GM18907 (cell line): Measurements from ENCODE around the gene LRRC8A.
A peak's percentile ranks its signal among the peaks of the same experiment; 100 is the strongest.
"Not testable (repeated sequence)": the region's sequence is repeated elsewhere in the genome, so short reads cannot be mapped to it uniquely, and the experiment has no call there.

Experiments
- ATAC-seq: cut with Tn5 transposase; IDR thresholded peaks from one replicate; pipeline ENCODE4 v1.9.1; 2021; ENCODE audit warnings: mild to moderate bottlenecking, moderate library complexity; ENCODE audit not compliant: unreplicated experiment

Gene LRRC8A

DNA sequence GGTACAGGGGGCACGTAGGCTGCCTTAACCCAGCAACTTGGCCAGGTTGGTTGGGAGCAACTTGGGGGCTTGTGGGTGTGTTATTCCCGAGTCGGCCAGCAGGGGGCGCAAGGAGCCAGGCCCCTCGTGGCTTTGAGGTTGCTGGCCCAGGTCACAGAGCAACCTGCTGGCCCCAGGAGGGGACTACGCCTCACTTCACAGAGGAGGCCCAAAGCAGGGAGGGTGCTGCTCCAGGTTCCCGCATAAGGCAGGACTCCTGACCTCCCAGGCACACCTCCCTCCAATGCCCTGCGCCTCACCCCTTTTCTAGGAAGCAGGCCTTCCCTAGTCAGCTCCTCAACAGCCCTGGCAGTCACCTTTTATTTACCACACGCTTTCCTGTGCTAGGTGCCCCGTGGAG is 18.3 kb upstream of the LRRC8A start:
- ATAC-seq, result peak; percentile 56

DNA sequence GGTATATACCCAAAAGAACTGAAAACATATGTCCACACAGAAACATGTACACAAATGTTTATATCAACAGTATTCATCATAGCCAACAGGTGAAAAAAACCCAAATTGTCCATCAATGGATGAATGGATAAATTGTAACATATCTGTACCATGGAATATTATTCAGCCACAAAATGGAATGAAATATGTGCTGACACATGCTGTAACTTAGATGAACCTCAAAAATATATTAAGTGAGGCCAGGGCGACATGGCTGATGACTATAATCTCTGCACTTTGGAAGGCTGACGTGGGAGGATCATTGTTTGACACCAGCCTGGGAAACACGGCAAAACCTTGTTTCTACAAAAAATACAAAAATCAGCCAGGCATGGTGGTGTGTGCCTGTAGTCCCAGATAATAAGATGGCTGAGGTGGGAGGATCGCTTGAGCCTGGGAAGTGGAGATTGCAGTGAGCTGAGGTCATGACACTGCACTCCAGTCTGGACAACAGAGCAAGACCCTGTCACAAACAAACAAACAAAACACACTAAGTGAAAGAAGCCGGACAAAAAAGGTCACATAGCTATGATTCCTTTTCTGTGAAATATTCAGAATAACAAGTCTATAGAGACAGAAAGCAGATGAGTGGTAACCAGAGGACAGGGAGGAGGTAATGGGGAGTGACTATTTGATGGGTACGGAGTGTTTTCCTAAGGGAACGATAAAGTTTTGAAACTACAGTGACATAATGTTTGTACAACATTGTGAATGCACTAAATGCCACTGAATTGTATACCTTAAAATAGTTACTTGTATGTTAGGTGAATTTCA is 11.6 kb upstream of the LRRC8A start:
- no peak for ATAC-seq

DNA sequence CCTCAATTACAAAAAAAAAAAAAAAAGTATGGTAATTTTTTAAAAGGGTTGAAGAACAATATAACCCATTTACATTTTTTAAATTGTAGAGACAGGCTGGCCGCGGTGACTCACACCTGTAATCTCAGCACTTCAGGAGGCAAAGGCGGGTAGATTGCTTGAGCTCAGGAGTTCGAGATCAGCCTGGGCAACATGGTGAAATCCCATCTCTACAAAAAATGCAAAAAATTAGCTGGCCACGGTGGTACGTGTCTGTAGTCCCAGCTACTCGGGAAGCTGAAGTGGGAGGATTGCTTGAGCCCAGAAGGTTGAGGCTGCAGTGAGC is 11.0 kb upstream of the LRRC8A start:
- ATAC-seq, result not testable (repeated sequence)

DNA sequence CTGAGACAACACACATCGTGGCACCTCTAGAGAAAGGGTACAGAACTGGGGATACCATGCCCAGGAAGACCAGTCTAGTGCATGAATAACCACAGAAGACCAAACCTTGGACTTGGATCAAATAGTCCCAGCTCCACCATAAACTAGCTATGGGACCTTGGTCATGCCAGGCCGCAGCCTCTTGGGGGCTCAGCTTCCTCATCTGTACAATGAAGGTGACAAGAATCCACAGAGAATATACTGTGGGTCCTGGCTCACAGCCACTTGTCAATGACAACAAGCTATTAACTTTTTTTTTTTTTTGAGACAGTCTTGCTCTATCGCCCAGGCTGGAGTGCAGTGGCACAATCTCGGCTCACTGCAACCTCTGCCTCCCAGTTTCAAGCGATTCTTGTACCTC is 4.1 kb upstream of the LRRC8A start:
- ATAC-seq, result no peak

DNA sequence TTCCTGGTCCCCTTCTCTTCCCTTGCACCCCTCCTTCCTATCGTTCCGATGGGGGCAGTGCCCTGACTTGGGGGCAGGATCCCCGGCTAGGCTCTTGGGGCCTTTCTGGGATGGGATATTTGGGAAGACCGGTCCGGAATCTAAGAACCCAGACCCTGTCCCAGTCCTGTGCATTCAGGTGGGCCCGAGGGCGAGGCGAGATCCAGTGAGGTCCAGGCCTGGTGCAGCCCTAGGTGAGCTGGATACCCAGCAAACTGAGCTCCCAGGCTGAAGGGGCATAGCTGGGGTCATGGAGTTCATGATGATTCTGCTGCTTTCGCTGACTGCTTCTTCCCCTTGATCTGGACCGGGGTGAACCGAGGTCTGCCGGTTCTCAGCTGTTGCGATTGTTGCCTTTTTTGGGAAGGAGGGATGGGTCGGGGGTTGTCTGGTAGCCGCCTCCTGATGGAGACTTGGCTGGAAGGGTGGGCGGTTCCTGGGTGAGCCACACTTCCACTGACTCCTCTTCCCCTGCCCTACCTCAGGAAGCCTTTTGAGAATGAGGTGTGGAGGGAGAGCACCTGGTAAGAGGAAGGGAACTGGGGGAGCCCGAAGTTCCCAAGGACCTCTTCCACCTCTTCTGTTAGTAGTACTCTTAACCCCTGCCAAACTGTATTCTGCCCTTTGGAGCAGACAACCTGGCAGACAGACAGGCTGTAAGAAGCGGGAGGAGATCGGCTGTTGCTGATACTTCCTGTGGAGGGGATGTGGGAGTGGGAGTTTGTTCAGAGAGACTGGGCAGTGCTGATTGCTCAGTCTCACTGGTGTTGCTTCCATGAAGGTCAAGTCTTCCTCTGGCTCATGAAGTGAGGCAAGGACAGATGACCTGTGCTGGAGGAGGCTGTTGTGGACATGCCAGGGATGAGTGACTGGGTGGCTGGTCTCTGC is 1.0 kb downstream of the LRRC8A start:
- peak; percentile 4 for ATAC-seq

DNA sequence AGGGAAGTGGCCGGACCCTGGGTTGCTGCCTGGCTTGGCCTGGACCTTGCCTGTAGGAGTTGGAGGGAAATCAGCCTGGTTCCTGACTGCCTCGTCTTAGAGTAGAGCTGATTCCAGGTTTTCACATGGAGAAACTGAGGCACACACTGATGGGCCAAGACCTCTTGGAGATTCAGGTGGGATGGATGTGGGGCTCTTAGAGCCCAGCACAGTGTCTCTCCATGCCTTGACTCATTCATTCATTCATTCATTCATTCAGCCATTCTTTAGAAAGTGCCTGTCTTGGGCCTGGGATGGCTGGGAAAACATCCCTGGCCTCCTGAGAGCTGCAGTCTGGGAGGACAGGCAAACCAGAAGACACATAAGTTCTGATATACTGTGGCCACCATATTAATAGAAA is 2.2 kb downstream of the LRRC8A start:
- ATAC-seq, result no peak

DNA sequence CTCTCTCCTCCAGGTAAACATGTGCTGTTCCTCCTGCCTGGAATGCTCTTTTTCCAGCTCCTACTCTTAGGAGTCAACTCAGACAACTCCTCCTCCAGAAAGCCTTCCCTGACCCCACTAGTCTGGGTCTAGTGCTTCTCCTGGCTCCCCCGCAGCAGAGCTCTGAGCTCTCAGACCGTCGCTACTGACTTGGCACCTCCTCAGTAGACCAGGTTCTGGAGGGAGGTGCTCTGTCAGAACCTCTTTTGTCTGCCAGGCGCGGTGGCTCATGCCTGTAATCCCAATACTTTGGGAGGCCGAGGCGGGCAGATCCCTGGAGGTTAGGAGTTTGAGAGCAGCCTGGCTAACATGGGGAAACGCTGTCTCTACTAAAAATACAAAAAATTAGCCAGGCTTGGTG is 3.4 kb downstream of the LRRC8A start:
- no peak for ATAC-seq

DNA sequence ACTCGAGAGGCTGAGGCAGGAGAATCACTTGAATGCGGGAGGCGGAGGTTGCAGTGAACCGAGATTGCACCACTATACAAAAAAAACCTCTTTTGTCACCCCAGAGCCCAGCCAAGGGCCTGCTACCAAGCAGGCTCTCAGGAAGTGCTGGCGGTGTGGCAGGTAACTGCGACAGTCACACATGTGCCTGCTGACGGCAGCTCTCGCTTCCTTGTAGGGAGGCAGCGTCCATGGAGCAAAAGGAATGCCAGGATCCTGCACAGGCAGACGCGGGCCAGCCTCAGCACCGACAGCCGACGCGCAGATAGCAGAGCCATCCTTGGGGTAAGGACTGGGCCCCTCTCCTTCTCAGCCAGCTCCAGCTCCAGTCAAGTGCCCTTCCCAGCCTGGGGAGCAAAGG is 3.9 kb downstream of the LRRC8A start:
- no peak for ATAC-seq

DNA sequence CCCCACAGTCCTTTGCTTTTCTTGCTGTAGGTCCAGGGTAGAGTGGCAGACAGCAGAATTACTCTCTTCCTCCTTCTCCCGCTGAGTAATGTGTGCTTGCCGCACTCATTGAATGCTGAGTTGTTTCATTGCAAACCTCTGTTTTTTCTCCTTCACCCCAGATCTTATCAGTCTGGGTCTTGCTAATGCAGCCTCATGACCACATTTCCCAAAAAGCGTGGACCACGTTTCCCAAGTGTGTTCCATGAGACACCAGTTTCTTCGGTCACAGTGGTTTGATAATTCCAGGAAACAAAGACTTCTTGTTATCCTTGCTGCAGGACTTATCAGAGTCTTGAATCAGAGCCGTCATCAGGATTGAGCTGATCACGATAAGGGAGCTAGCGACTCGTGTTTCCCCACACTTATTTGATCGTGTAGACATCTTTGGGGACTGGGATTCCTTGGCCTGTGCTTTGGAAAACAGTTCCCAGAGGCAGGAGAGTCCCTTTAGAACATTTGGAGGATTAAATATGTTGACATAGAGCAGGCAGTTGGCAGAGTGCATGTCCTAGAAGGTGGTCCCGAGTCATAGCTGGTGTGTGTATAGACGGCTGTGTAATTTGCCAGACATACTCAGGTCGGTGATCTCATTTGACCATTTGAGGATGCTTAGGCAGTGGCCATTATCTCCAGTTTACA is 4.4 kb downstream of the LRRC8A start:
- ATAC-seq, result no peak

DNA sequence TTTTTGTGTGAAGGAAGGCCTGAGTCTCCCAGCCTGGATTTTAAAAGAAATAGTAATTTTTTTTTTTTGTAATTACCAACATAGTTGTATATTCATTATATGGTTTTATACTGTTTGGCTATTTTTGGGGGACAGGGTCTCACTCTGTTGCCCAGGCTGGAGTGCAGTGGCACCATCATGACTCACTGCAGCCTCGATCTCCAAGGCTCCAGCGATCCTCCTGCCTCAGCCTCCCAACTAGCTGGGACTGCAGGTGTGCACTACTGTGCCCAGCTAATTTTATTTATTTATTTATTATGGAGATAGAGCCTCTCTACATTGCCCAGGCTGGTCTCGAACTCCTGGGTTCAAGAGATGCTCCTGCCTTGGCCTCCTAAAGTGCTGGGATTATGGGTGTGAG is 5.1 kb downstream of the LRRC8A start:
- no peak for ATAC-seq

DNA sequence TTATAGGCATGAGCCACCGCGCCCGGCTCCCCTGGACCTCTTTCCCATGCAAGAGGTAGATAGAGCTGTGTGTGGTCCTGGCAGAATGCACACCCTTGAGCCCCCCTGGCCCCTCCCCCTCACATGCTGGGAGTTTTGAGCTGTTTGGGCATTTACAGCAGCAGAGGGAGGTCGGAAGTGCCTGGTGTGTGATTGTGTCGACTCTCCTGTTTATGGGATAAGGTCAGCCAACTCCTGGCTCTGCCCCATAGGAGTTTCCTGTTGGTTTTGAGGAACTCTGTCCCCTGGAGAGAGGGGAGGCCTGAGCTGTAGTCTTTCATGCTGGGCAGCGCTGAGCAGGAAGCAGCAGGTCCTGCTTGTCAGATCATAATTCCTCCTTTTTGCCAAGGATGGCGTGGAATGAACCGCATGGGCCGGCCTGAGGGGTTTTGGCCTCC is 6.0 kb downstream of the LRRC8A start:
- no peak for ATAC-seq

DNA sequence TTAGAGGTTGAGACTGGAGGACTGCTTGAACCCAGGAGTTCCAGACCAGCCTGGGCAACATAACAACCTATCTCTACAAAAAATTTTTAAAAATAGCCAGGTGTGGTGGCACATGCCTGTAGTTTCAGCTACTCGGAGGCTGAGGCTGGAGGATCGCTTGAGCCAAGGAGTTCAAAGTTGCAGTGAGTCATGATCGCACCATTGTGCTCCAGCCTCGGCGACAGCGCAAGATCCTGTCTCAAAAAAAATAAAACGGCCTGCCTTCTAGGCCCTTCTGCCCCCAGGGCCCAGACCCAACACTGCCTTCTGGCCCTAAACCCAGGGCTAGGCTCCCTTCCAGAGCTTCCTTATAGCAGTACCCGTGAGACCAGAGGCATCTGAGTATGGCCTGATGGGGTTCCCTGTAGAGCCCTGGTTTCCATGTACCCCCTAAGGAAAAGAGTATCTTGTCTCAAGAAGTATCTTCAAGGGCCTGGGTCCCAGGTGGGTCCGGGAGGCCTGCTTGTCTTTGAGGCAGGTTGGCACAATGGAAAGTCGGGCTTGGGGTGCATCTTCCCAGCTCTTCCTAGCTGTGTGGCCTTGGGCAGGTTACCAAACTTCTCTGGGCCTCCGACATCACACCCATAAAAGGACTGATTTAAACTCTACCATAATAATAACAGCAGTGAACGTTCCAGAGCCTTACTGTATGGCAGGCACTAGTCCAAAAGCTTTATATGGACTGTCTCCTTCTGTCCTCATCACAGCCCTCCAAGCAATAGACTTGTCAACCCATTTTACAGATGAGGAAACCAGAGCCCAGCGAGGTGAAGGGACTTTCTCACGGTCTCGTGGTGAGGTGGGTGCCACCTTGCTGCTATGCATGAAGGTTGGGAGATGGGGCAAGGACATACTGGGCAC is 9.6 kb downstream of the LRRC8A start:
- ATAC-seq, result no peak

DNA sequence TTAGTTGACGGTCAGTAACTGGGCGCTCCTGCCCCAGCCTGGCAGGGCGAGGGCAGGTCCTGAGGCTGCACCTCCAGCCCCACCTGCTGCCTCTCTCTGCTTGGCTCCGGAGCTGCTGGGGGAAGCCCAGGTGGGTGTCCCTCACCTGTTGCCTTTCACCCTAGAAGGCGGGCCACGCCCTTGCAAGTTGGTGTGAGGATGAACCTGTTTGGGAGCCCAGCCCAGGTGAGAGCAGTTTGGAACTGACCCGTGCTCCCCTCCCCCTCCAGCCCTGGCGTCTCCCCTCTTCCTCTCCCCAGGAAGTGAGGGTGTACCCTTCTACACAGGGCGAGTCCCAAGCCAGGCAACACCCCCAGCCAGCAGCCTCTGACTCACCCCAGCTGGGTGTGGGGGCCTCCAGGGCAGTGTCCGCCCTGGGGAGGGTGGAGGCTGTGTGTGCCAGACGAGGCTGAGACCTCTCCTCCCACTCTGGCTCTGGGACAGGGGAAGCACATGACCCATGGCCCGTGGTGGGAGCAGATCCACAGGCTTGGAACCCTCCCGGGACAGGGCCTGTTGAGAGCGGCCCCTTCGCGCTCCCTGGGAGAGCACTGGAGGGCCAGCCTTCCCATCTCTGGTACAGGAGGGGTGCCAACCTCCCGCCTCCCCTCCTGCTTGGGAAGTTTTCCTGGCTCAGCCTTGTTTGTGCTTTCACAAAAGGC is 10.4 kb downstream of the LRRC8A start:
- no peak for ATAC-seq

DNA sequence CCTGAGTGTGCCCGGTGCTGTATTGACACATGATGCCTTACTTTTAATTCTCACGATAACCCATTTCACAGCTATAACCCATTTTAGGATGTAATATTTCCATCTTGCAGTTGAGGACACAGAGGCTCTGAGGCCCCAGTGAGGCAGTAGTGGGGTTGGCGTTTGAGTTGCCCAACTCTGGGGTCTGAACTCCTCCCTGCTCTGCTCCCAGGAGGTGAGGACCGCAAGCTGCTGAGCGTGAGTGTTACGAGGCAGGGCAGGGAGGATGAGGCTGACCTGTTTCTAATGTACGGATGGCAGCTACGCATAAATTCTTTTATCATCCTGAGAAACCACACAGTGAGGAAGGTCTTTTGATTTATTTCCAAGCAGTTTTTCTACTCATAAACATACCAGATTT is 11.4 kb downstream of the LRRC8A start:
- no peak for ATAC-seq

DNA sequence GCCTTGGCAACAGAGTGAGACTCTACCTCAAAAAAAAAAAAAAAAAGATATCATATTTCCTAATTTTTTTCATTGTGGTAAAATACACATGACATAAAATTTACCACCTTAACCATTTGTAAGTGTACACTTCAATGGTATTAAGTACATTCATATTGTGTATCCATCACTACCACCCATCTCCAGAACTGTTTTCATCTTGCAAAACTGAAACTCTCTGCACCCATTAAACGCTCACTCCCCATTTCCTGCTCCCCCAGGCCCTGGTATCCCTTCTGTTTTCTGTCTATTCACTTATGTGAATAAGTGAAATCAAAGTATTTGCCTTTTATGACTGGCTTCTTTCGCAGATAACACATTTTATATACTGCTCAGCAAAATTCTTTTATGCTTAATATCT is 12.8 kb downstream of the LRRC8A start:
- no peak for ATAC-seq

DNA sequence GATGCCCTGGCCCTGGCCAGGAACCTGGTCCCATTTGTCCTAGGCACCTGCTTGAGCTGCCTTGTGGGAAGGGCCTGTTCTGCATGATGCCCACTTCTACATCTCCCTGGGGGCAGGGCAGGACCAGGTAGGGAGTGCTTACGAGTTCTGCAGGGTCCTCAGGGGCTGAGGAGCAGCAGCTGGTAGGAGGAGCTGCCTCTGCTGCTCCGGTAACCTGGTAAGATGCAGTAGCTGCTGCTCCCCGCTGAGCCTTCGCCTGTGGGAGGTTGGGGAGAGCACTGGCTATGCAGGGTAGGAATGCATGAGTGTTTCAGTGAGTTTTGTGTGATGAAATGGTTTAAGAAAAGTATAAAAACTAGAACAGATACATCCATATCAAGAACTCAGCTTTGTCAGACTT is 13.6 kb downstream of the LRRC8A start:
- no peak for ATAC-seq

DNA sequence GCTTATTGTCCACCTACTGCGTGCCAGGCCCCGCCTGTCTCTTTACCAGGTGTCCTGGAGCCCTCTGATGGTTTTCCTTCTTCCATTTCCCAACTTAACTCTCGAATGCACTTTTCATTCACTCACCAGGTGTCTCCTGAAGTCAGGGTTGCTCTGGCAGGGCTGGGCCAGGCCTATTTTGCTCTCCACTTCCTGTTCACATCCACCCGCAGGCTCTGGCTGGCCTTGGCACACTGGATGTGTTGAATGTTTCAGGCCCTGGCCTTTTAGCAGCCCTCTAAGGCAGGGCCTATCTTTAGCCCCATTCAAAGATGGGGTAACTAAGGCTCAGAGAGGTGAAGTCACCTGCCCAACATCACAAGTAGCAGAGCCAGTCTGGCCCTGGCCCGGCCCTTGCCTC is 16.4 kb downstream of the LRRC8A start:
- ATAC-seq, result no peak

DNA sequence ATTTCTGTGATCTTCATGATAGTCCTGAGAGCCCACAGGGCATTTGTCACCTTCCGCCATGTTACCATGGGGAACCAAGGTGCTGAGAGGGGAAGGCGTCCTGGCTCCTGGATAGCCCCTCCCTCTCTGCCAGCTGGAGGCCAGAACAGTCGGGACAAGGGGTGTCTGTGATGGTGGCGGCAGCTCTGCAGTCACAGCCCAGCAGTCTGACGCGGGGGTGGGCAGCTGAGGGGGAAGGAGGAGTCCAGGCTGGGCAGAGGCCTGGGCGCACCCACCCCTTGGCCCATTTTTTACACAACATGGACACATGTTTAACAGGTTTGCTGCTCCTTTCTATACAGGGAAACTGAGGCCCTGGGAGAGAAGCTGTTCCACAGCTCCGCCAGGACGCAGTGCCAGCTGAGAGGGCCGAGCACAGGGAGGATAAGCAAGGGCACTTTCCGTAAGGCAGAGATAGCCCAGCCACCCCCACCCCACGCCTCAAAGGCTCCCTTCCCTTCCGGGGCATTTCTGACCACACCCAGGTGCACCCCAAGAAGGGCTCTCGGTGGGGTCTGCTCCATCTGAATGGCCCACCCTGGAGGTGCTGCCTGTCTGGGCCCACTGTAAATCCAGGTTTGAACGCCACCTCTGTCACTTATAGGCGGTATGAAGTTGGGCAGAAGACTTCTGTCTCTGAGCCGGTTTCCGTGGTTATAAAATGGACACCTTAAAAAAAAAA is 17.1 kb downstream of the LRRC8A start:
- ATAC-seq, result no peak

DNA sequence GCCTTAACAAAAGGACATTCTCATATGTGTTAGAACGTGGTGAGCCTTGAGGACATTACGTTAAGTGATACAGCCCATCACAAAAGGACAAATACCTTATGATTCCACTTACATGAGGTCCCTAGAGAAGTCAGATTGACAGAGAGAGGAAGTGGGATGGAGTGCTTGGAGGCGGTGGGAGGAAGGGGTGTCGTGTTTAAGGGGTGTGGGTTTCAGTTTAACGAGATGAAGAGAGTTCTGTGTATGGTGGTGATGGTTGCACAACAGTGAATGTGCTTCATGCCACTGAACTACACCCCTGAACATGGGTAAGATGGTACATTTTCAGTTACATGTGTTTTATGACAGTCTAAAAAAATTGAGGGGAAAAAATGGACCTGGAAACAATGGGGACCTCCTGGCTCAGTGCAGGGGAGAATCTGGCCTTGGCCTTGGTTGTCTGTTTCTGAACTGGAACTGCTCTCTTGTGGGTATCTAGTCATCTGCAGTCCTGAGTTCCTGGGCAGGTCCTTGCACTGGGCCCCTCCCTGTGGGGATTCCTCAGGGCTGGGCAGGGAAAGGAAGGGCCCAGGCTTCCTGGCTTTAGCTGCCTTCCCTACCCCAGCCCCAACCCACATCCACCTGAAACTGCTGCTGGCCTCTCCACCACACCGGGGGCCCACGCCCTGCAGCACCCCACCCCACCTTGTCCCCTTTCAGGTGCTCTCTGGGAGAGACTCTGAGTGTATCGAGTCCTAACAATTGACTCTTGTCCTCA is 17.8 kb downstream of the LRRC8A start:
- no peak for ATAC-seq
